Thymus (tissue), 11 donors: Measurements from ENCODE around the gene TMEM169. TPM values are rescaled to one million over a fixed set of nuclear protein-coding genes. Genes with fewer than 3 reads are reported as not detected.
"Not testable (repeated sequence)": the region's sequence is repeated elsewhere in the genome, so short reads cannot be mapped to it uniquely, and the experiment has no call there.

Experiments
- DNase-seq, 9 donors: peaks; one replicate each; pipeline ENCODE4 v3.0.0-alpha.2; 2013; ENCODE audit warnings: low spot score in 9 of 9, low read depth in 6 of 9, missing footprints in 1 of 9
- H3K27ac ChIP-seq, 2 donors: one replicate each; pipeline ENCODE4 v1.5.1; 2013; ENCODE audit warnings: control low read depth in 1 of 2, low read depth in 1 of 2, low read length in 1 of 2, mild to moderate bottlenecking in 1 of 2, moderate library complexity in 1 of 2
- H3K27me3 ChIP-seq, 2 donors: one replicate each; pipeline ENCODE4 v1.5.1; 2013; ENCODE audit warnings: low read length in 1 of 2; ENCODE audit not compliant: control insufficient read depth in 2 of 2, insufficient read depth in 1 of 2
- H3K36me3 ChIP-seq, 2 donors: one replicate each; pipeline ENCODE4 v1.5.1; 2013; ENCODE audit warnings: low read length in 1 of 2, mild to moderate bottlenecking in 1 of 2, moderate library complexity in 1 of 2; ENCODE audit not compliant: control insufficient read depth in 2 of 2, insufficient read depth in 2 of 2
- H3K4me1 ChIP-seq, 2 donors: one replicate each; pipeline ENCODE4 v1.5.1; 2013; ENCODE audit warnings: low read length in 2 of 2; ENCODE audit not compliant: control insufficient read depth in 2 of 2, insufficient read depth in 2 of 2
- H3K4me3 ChIP-seq, 2 donors: one replicate each; pipeline ENCODE4 v1.5.1; 2013; ENCODE audit warnings: low read length in 2 of 2, control low read depth in 1 of 2, mild to moderate bottlenecking in 1 of 2
- H3K9me3 ChIP-seq, 2 donors: one replicate each; pipeline ENCODE4 v1.5.1; 2013; ENCODE audit warnings: low read length in 1 of 2, mild to moderate bottlenecking in 1 of 2; ENCODE audit not compliant: control insufficient read depth in 2 of 2, insufficient read depth in 1 of 2
- WGBS: extraction: QIAGEN DNeasy Blood & Tissue Kit; methylation state at CpG from one replicate; pipeline ENCODE4 v1.1.7; 2013; 5-methylcytosine and 5-hydroxymethylcytosine counted together
- polyA plus RNA-seq: library from polyadenylated mRNA; stranded (reverse); fragments of 200-250 nt; gene quantifications from one replicate; pipeline ENCODE4 v1.2.3, GENCODE V29; 2013
- total RNA-seq: library from RNA; stranded (reverse); fragments of 120-200 nt; gene quantifications from one replicate; pipeline ENCODE4 v1.2.4, GENCODE V29; 2013
- donor health status: healthy.

Gene TMEM169
- total and polyA plus RNA-seq, 2 donors: 1.0 to 1.1 TPM

- Histone ChIP-seq H3K36me3 (peaks cover 44 to 98% of the 10 kb centered on the region in 2 donors), H3K4me3 (no peak overlapping the region), H3K4me1 (no peaks in the 10 kb centered on the region), H3K27me3 (no peaks in the 10 kb centered on the region), H3K27ac (no peak overlapping the region), H3K9me3 (no peaks in the 10 kb centered on the region)
- no peak for DNase-seq
- 96% methylated on average over 6 of the region's 6 CpGs for WGBS
Measured at GRCh38 chr2:216130346-216130971, 48.7 kb downstream of the TMEM169 start.

- no peaks in the 10 kb centered on the region for H3K9me3 ChIP-seq
- no peaks in the 10 kb centered on the region for H3K27me3 ChIP-seq
- H3K4me3 ChIP-seq: no peak overlapping the region
- H3K27ac ChIP-seq: no peak overlapping the region
- no peaks in the 10 kb centered on the region for H3K4me1 ChIP-seq
- DNase-seq: no peak
- H3K36me3 ChIP-seq: peaks cover 46 to 95% of the 10 kb centered on the region in 2 donors
- 95% methylated on average over 3 of the region's 3 CpGs for WGBS
Measured at GRCh38 chr2:216131175-216131926, 49.6 kb downstream of the TMEM169 start.

- H3K36me3 ChIP-seq: peaks cover 53 to 95% of the 10 kb centered on the region in 2 donors
- no peak overlapping the region for H3K4me3 ChIP-seq
- peak overlapping the region in 1 of 2 donors; percentile 27 for H3K27ac ChIP-seq
- H3K4me1 ChIP-seq: no peaks in the 10 kb centered on the region
- no peaks in the 10 kb centered on the region for H3K27me3 ChIP-seq
- DNase-seq: no peak
- H3K9me3 ChIP-seq: no peaks in the 10 kb centered on the region
Measured at GRCh38 chr2:216132585-216132984, 50.9 kb downstream of the TMEM169 start.

GRCh38 chr2:216133397-216133796, 51.7 kb downstream of the TMEM169 start:
- WGBS: 100% methylated on average over 2 of the region's 2 CpGs
- no peaks in the 10 kb centered on the region for H3K27me3 ChIP-seq
- no peak overlapping the region for H3K27ac ChIP-seq
- no peaks in the 10 kb centered on the region for H3K4me1 ChIP-seq
- H3K4me3 ChIP-seq: no peak overlapping the region
- H3K36me3 ChIP-seq: peaks cover 59 to 95% of the 10 kb centered on the region in 2 donors
- H3K9me3 ChIP-seq: no peaks in the 10 kb centered on the region
- DNase-seq: no peak

GRCh38 chr2:216134958-216135541, 53.3 kb downstream of the TMEM169 start:
- peak overlapping the region in 1 of 2 donors; percentile 49 for H3K27ac ChIP-seq
- WGBS: 97% methylated on average over 4 of the region's 4 CpGs
- H3K9me3 ChIP-seq: no peaks in the 10 kb centered on the region
- no peaks in the 10 kb centered on the region for H3K27me3 ChIP-seq
- no peak overlapping the region for H3K4me3 ChIP-seq
- no peaks in the 10 kb centered on the region for H3K4me1 ChIP-seq
- DNase-seq: no peak
- peaks cover 61 to 96% of the 10 kb centered on the region in 2 donors for H3K36me3 ChIP-seq

- H3K36me3 ChIP-seq: peaks cover 67 to 97% of the 10 kb centered on the region in 2 donors
- H3K4me1 ChIP-seq: peaks cover 0 to 3% of the 10 kb centered on the region in 2 donors
- no peaks in the 10 kb centered on the region for H3K27me3 ChIP-seq
- peak in 3 of 9 donors; percentile 22 to 55 (median 26) for DNase-seq
- no peak overlapping the region for H3K27ac ChIP-seq
- no peaks in the 10 kb centered on the region for H3K9me3 ChIP-seq
- H3K4me3 ChIP-seq: no peak overlapping the region
Measured at GRCh38 chr2:216139884-216140283, 58.2 kb downstream of the TMEM169 start.

GRCh38 chr2:216141516-216141915, 59.8 kb downstream of the TMEM169 start:
- whole genome bisulfite sequencing: 98% methylated on average over 4 of the region's 4 CpGs

GRCh38 chr2:216142540-216142939, 60.8 kb downstream of the TMEM169 start:
- WGBS: 37% methylated on average over 1 of the region's 1 CpG
- peak in 3 of 9 donors; percentile 2 to 45 (median 9) for DNase-seq
- peaks cover 0 to 3% of the 10 kb centered on the region in 2 donors for H3K4me1 ChIP-seq
- no peaks in the 10 kb centered on the region for H3K27me3 ChIP-seq
- peaks cover 57 to 98% of the 10 kb centered on the region in 2 donors for H3K36me3 ChIP-seq
- H3K27ac ChIP-seq: peak overlapping the region in 1 of 2 donors; percentile 22
- no peaks in the 10 kb centered on the region for H3K9me3 ChIP-seq
- no peak overlapping the region for H3K4me3 ChIP-seq

More at GRCh38 chr2:216141516-216141915, 59.8 kb downstream of the TMEM169 start:
- not testable (repeated sequence) for H3K27me3 ChIP-seq, H3K4me3 ChIP-seq, H3K4me1 ChIP-seq, H3K9me3 ChIP-seq, H3K27ac ChIP-seq, DNase-seq
- H3K36me3 ChIP-seq: peaks cover 57 to 98% of the 10 kb centered on the region in 2 donors

- WGBS: 99% methylated on average over 1 of the region's 1 CpG
- DNase-seq: no peak
- Histone ChIP-seq H3K4me1 (peaks cover 0 to 3% of the 10 kb centered on the region in 2 donors), H3K27ac (no peak overlapping the region), H3K4me3 (no peak overlapping the region), H3K9me3 (no peaks in the 10 kb centered on the region), H3K36me3 (peaks cover 50 to 97% of the 10 kb centered on the region in 2 donors), H3K27me3 (no peaks in the 10 kb centered on the region)
Measured at GRCh38 chr2:216144372-216144771, 62.7 kb downstream of the TMEM169 start.
